Inflammatory macrophage treated with lipopolysaccharide for 4 hours (primary cell): ENCODE measurements around the gene TGM3.
"Not testable (repeated sequence)": the region's sequence is repeated elsewhere in the genome, so short reads cannot be mapped to it uniquely, and the experiment has no call there.

Source experiments
- DNase-seq: peaks from one replicate; pipeline ENCODE4 v3.0.0-alpha.2; 2020

Gene TGM3

GRCh38 chr20:2295886-2296515 lies at the start of gene TGM3:
Gene TGM3, plus strand, starts transcription at chr20:2296001. Its CDS starts 63 bp downstream, at chr20:2296064.
- no peak for DNase-seq

- no peak for DNase-seq
These were observed 49.7 kb upstream of the TGM3 start for GRCh38 chr20:2246069-2246491.

- DNase-seq: no peak
These were observed 47.0 kb upstream of the TGM3 start for GRCh38 chr20:2248837-2249236.

GRCh38 chr20:2249935-2250334 lies 45.9 kb upstream of the TGM3 start:
- no peak for DNase-seq

GRCh38 chr20:2252419-2252997 lies 43.3 kb upstream of the TGM3 start:
- peak; percentile 65 for DNase-seq

GRCh38 chr20:2253256-2253655 lies 42.5 kb upstream of the TGM3 start:
- peak; percentile 52 for DNase-seq

GRCh38 chr20:2254333-2254732 lies 41.5 kb upstream of the TGM3 start:
- peak; percentile 38 for DNase-seq

GRCh38 chr20:2255926-2256531 lies 39.8 kb upstream of the TGM3 start:
- peak; percentile 57 for DNase-seq

- no peak for DNase-seq
These were observed 36.1 kb upstream of the TGM3 start for GRCh38 chr20:2259731-2260130.

- DNase-seq: no peak
These were observed 35.6 kb upstream of the TGM3 start for GRCh38 chr20:2260250-2260649.

GRCh38 chr20:2261046-2261485 lies 34.7 kb upstream of the TGM3 start:
- DNase-seq: no peak

- peak; percentile 13 for DNase-seq
These were observed 34.2 kb upstream of the TGM3 start for GRCh38 chr20:2261629-2262028.

GRCh38 chr20:2264118-2264517 lies 31.7 kb upstream of the TGM3 start:
- DNase-seq: no peak

- not testable (repeated sequence) for DNase-seq
These were observed 31.0 kb upstream of the TGM3 start for GRCh38 chr20:2264621-2265374.

- DNase-seq: no peak
These were observed 22.0 kb upstream of the TGM3 start for GRCh38 chr20:2273634-2274302.

- DNase-seq: no peak
These were observed 19.8 kb upstream of the TGM3 start for GRCh38 chr20:2276015-2276414.

- DNase-seq: peak; percentile 51
These were observed 16.5 kb upstream of the TGM3 start for GRCh38 chr20:2279253-2279779.

GRCh38 chr20:2280082-2280481 lies 15.7 kb upstream of the TGM3 start:
- peak; percentile 46 for DNase-seq

GRCh38 chr20:2281563-2281962 lies 14.2 kb upstream of the TGM3 start:
- DNase-seq: no peak

GRCh38 chr20:2282181-2282580 lies 13.6 kb upstream of the TGM3 start:
- DNase-seq: no peak

GRCh38 chr20:2283706-2284423 lies 11.9 kb upstream of the TGM3 start:
- no peak for DNase-seq

- peak; percentile 58 for DNase-seq
These were observed 10.6 kb upstream of the TGM3 start for GRCh38 chr20:2285193-2285592.
